HepG2 (cell line): ENCODE results near the gene PEX14. TPM values are rescaled to one million over a fixed set of nuclear protein-coding genes. Genes with fewer than 3 reads are reported as not detected.

Experiments
- ATAC-seq: fragments of 200-7000 bp; cut with Tn5 transposase; 3 replicates; pipeline ENCODE4 v1.9.1; 2020; ENCODE audit warnings: mild to moderate bottlenecking, moderate library complexity
- BruUV-seq: library from RNA; stranded (reverse); fragments of 400-500 nt; replicated peaks from 2 replicates; lab custom pipeline; 2021; lab: Mats Ljungman, UMichigan
- CTCF ChIA-PET: fragments of 300-600 bp; formaldehyde crosslinking; extraction: SDS; loops from one replicate; lab custom pipeline; 2021; ENCODE audit warnings: low total read pairs, inconsistent platforms, low intra/inter-chr PET ratio; lab: Yijun Ruan, JAX
- POLR2A ChIA-PET: fragments of 350-600 bp; sonication (Branson Sonifier 250); formaldehyde crosslinking; loops from one replicate; lab custom pipeline; 2020; ENCODE audit warnings: antibody characterized with exemption, inconsistent platforms; lab: Yijun Ruan, JAX
- DNase-seq: peaks from one replicate; pipeline ENCODE4 v3.0.0-alpha.2; 2015; ENCODE audit warnings: low spot score
- FAIRE-seq: peaks from 3 replicates; lab custom pipeline; 2011; peaks lifted over from hg19 to GRCh38; lab: Jason Lieb, UNC
- H2AFZ ChIP-seq: one replicate; pipeline ENCODE4 v1.6.1; 2011; ENCODE audit warnings: low read length, inconsistent platforms
- H3K27ac ChIP-seq: fragments of 300-600 bp; 3 replicates; pipeline ENCODE4 v1.8.0; 2011; ENCODE audit warnings: mixed run types, mild to moderate bottlenecking, mixed read lengths, low read length, inconsistent platforms; ENCODE audit not compliant: insufficient read depth; ENCODE audit errors: extremely low read length
- H3K27me3 ChIP-seq, 2 experiments: fragments of 200-600 bp in 1 of 2; 2 replicates in 1 of 2; 3 replicates in 1 of 2; pipeline versions ENCODE4 v1.6.0 to v1.8.0; 2011; ENCODE audit warnings: low read length in 2 of 2, mild to moderate bottlenecking in 2 of 2, moderate library complexity in 2 of 2, inconsistent platforms in 1 of 2; ENCODE audit not compliant: insufficient read depth in 2 of 2, control insufficient read depth in 1 of 2
- H3K36me3 ChIP-seq, 2 experiments: fragments of 200-600 bp in 1 of 2; replicated peaks in 1 of 2; 2 replicates in 1 of 2; 3 replicates in 1 of 2; pipeline versions ENCODE4 v1.5.1 to v1.8.0; 2011; ENCODE audit warnings: low read length in 2 of 2, inconsistent platforms in 1 of 2; ENCODE audit not compliant: insufficient read depth in 2 of 2, control insufficient read depth in 1 of 2
- H3K4me1 ChIP-seq: 2 replicates; pipeline ENCODE4 v1.5.1; 2012; ENCODE audit warnings: low read length, inconsistent platforms; ENCODE audit not compliant: insufficient read depth
- H3K4me2 ChIP-seq: 2 replicates; pipeline ENCODE4 v1.6.0; 2011; ENCODE audit warnings: low read depth, low read length, inconsistent platforms
- H3K4me3 ChIP-seq, 3 experiments: fragments of 200-600 bp in 1 of 3; sonication (generic), shearing (Covaris generic) in 1 of 3; replicated peaks in 1 of 3; 2 replicates each; pipeline ENCODE4 v1.5.1; 2011 to 2016; ENCODE audit warnings: low read length in 3 of 3, inconsistent platforms in 2 of 3, low read depth in 2 of 3, mild to moderate bottlenecking in 2 of 3, control low read depth in 1 of 3, mixed read lengths in 1 of 3; ENCODE audit not compliant: insufficient read depth in 1 of 3
- H3K79me2 ChIP-seq: one replicate; pipeline ENCODE4 v1.6.1; 2011; ENCODE audit warnings: low read length, inconsistent platforms; ENCODE audit not compliant: insufficient read depth
- H3K9ac ChIP-seq: 2 replicates; pipeline ENCODE4 v1.6.0; 2011; ENCODE audit warnings: mild to moderate bottlenecking, low read depth, low read length, inconsistent platforms; ENCODE audit not compliant: insufficient read depth
- H3K9me3 ChIP-seq: 2 replicates; pipeline ENCODE4 v1.5.1; 2012; ENCODE audit warnings: mild to moderate bottlenecking, low read length
- H4K20me1 ChIP-seq: 2 replicates; pipeline ENCODE4 v1.6.0; 2011; ENCODE audit warnings: inconsistent platforms, mild to moderate bottlenecking, low read length, moderate library complexity; ENCODE audit not compliant: insufficient read depth
- AGO2 ChIP-seq: fragments of 200-400 bp; formaldehyde crosslinking; optimal IDR thresholded peaks from 2 replicates; pipeline ENCODE3; 2017; ENCODE audit warnings: mild to moderate bottlenecking, low read depth, low read length, moderate library complexity
- KDM2A ChIP-seq: sonication (generic); formaldehyde crosslinking; IDR thresholded peaks from 2 replicates; pipeline ENCODE4 v1.4.0; 2020; ENCODE audit warnings: low read depth, missing genetic modification reagents, borderline replicate concordance
- PRMT3 ChIP-seq: sonication (generic); formaldehyde crosslinking; IDR thresholded peaks from 2 replicates; pipeline ENCODE4 v1.8.1; 2022; ENCODE audit warnings: low read depth, mild to moderate bottlenecking, moderate library complexity, missing genetic modification reagents, borderline replicate concordance
- RBM22 ChIP-seq: fragments of 200-400 bp; formaldehyde crosslinking; optimal IDR thresholded peaks from 2 replicates; pipeline ENCODE3; 2017; ENCODE audit warnings: mild to moderate bottlenecking, low read length, moderate library complexity
- XRCC5 ChIP-seq: fragments of 200-400 bp; formaldehyde crosslinking; optimal IDR thresholded peaks from 2 replicates; pipeline ENCODE3; 2017; ENCODE audit warnings: mild to moderate bottlenecking, low read length
- WGBS: methylation state at CpG from one replicate; pipeline ENCODE4 v1.1.6; 2017; ENCODE audit warnings: low lambda C conversion rate; 5-methylcytosine and 5-hydroxymethylcytosine counted together
- in situ Hi-C: cut with HindIII; loops from 2 replicates; pipeline ENCODE4 v1.10.0; 2017; ENCODE audit warnings: low pct_unique_long_range_greater_than_20kb; ENCODE audit not compliant: extremely low pct_ligation_motif_present
- intact Hi-C: fragments of 100-400 bp; cut with micrococcal nuclease; formaldehyde crosslinking; loops from one replicate; pipeline ENCODE4 v1.10.0; 2022; ENCODE audit not compliant: unreplicated experiment
- polyA plus RNA-seq, 8 experiments: library from polyadenylated mRNA; depleted of rRNA in 3 of 8; stranded (reverse) in 7 of 8; unstranded in 1 of 8; fragments of >200 nt; fragmentation: Illumina TruSeq in 4 of 8; extraction: Trizol in 4 of 8; gene quantifications; 2 replicates each; pipeline versions ENCODE4 v1.2.1 to v1.2.3, GENCODE V29; 2011 to 2016; ENCODE audit warnings: low read depth in 4 of 8, missing spikeins in 1 of 8, mixed read lengths in 1 of 8; ENCODE audit not compliant: insufficient read depth in 1 of 8
- total RNA-seq, 5 experiments: library from RNA; depleted of rRNA; stranded (reverse); fragments of >200 nt; fragmentation: Illumina TruSeq; extraction: Trizol; gene quantifications; 2 replicates each; pipeline ENCODE4 v1.2.3, GENCODE V29; 2016; ENCODE audit warnings: low read depth in 1 of 5
- TF ChIP-seq, protein P1 (sequence below): sonication (generic); formaldehyde crosslinking; conservative IDR thresholded peaks from 2 replicates; pipeline ENCODE4 v1.4.0; 2020; ENCODE audit warnings: mild to moderate bottlenecking, missing genetic modification reagents, moderate library complexity
- TF ChIP-seq, protein P2 (sequence below): sonication (generic); formaldehyde crosslinking; conservative IDR thresholded peaks from 2 replicates; pipeline ENCODE4 v1.5.0; 2020; ENCODE audit warnings: missing genetic modification reagents
- TF ChIP-seq, protein P3 (sequence below): sonication (generic); formaldehyde crosslinking; IDR thresholded peaks from 2 replicates; pipeline ENCODE4 v1.4.0; 2020; ENCODE audit warnings: missing genetic modification reagents

Gene PEX14
- total and polyA plus RNA-seq, 2 of the 13 experiments (the other 11 are each of a cell fraction or from before 2014, with no cell fraction given) = 6.5 to 9.9 TPM

DNA sequence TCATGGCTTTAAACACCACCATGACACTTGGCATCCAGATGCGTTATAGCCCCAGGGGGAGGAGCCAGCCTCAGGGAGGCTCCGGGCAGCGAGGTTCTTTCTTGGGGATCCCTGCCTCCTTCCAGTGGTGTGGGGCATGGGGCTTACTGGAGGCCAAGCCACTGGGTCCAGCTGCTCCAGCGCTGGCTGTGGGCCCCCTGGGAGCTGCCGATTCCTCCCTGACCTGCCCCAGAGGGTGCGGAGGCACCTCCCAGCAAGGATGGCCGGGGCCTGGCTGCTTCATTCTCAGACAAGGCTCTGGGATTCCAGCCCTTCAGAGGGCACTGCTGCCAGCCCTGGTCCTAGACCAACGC, 159.3 kb downstream of the PEX14 start (continued):
- TF ChIP-seq, protein P1, sequence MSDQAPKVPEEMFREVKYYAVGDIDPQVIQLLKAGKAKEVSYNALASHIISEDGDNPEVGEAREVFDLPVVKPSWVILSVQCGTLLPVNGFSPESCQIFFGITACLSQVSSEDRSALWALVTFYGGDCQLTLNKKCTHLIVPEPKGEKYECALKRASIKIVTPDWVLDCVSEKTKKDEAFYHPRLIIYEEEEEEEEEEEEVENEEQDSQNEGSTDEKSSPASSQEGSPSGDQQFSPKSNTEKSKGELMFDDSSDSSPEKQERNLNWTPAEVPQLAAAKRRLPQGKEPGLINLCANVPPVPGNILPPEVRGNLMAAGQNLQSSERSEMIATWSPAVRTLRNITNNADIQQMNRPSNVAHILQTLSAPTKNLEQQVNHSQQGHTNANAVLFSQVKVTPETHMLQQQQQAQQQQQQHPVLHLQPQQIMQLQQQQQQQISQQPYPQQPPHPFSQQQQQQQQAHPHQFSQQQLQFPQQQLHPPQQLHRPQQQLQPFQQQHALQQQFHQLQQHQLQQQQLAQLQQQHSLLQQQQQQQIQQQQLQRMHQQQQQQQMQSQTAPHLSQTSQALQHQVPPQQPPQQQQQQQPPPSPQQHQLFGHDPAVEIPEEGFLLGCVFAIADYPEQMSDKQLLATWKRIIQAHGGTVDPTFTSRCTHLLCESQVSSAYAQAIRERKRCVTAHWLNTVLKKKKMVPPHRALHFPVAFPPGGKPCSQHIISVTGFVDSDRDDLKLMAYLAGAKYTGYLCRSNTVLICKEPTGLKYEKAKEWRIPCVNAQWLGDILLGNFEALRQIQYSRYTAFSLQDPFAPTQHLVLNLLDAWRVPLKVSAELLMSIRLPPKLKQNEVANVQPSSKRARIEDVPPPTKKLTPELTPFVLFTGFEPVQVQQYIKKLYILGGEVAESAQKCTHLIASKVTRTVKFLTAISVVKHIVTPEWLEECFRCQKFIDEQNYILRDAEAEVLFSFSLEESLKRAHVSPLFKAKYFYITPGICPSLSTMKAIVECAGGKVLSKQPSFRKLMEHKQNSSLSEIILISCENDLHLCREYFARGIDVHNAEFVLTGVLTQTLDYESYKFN (CRISPR knock-in tag) = no peak
- TF ChIP-seq, protein P2, sequence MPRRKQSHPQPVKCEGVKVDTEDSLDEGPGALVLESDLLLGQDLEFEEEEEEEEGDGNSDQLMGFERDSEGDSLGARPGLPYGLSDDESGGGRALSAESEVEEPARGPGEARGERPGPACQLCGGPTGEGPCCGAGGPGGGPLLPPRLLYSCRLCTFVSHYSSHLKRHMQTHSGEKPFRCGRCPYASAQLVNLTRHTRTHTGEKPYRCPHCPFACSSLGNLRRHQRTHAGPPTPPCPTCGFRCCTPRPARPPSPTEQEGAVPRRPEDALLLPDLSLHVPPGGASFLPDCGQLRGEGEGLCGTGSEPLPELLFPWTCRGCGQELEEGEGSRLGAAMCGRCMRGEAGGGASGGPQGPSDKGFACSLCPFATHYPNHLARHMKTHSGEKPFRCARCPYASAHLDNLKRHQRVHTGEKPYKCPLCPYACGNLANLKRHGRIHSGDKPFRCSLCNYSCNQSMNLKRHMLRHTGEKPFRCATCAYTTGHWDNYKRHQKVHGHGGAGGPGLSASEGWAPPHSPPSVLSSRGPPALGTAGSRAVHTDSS (CRISPR knock-in tag) = no peak
- no peak for TF ChIP-seq XRCC5
- no peak for TF ChIP-seq RBM22

DNA sequence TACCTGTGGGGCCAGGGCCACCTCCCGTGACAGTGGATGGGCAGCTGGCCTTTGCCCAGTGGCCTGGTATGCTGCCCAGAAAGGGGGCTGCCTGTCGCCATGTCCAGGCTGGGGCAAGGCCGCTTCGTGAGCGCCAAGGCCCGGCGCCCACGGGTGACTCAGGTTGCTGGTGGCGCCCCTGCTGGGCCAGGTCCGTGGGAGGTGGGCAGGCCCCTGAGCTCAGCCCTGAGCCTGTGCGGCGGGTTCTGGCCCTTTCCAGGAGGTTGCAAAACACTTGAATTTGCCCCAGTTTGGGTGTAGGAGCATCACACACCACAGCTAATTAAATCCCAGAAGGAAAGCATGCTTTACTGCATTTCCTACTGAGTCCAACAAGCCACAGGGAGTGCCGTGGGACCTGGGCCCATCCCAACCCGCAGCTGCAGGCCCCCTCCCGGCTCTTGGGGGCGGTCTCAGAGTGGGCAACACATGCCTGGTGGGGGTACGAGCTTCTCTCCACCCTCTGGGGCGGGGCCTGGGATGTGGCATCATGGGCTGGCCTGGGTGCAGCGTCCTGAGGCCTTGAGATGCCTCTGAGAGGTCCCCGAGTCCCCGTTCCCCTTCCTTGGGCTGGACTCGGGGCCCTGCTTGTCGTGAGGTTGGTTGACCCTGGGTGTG, 159.8 kb downstream of the PEX14 start:
- H3K4me2 ChIP-seq = no peak overlapping the region
- no peak overlapping the region for H2AFZ ChIP-seq
- CTCF ChIA-PET = no interaction called here

More for the DNA sequence above, 159.8 kb downstream of the PEX14 start:
- no TSS peak for BruUV-seq
- intact Hi-C loops (no loop called here), in situ Hi-C loops (no loop called here)
- TF ChIP-seq PRMT3 (CRISPR knock-in tag) (no peak), KDM2A (CRISPR knock-in tag) (peak; percentile 54; the same call in 1 of the 2 replicates), AGO2 (peak; percentile 80)
- TF ChIP-seq, protein P3, sequence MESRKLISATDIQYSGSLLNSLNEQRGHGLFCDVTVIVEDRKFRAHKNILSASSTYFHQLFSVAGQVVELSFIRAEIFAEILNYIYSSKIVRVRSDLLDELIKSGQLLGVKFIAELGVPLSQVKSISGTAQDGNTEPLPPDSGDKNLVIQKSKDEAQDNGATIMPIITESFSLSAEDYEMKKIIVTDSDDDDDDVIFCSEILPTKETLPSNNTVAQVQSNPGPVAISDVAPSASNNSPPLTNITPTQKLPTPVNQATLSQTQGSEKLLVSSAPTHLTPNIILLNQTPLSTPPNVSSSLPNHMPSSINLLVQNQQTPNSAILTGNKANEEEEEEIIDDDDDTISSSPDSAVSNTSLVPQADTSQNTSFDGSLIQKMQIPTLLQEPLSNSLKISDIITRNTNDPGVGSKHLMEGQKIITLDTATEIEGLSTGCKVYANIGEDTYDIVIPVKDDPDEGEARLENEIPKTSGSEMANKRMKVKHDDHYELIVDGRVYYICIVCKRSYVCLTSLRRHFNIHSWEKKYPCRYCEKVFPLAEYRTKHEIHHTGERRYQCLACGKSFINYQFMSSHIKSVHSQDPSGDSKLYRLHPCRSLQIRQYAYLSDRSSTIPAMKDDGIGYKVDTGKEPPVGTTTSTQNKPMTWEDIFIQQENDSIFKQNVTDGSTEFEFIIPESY (CRISPR knock-in tag) = peak; percentile 59; the same call in 1 of the 2 replicates
- H3K4me1 ChIP-seq = no peaks in the 10 kb centered on the region
- H3K9me3 ChIP-seq = no peaks in the 10 kb centered on the region
- no peaks in the 10 kb centered on the region; a peak in 1 of 5 replicates for H3K27me3 ChIP-seq
- H3K79me2 ChIP-seq = no peaks in the 10 kb centered on the region
- no peak overlapping the region for H3K4me3 ChIP-seq
- POLR2A ChIA-PET = no interaction called here
- no peak overlapping the region for H3K27ac ChIP-seq
- peak; percentile 10 for ATAC-seq
- H3K36me3 ChIP-seq = peaks cover 0 to 6% of the 10 kb centered on the region in 2 experiments; a peak in 1 of 5 replicates
- WGBS = no CpG with 5 or more reads among the region's 23 CpGs
- H3K9ac ChIP-seq = no peak overlapping the region
- H4K20me1 ChIP-seq = no peaks in the 10 kb centered on the region
- DNase-seq = no peak
- no peak for FAIRE-seq
